Stomach (tissue), 4 donors: ENCODE data around the gene COPS8.

Source experiments
- CTCF ChIP-seq, 7 experiments: fragments of 450-650 bp in 4 of 7; fragments of 200-600 bp in 3 of 7; sonication (generic) in 3 of 7; IDR thresholded peaks; one replicate each; pipeline ENCODE4 v1.5.1; 2016 to 2019; ENCODE audit warnings: antibody characterized with exemption in 7 of 7, control low read depth in 2 of 7, mild to moderate bottlenecking in 1 of 7
- EP300 ChIP-seq: sonication (generic); formaldehyde crosslinking; IDR thresholded peaks from one replicate; pipeline ENCODE4 v1.6.1; 2017; ENCODE audit warnings: antibody characterized with exemption
- POLR2AphosphoS5 ChIP-seq, 3 donors: sonication (generic); formaldehyde crosslinking; IDR thresholded peaks; one replicate each; pipeline ENCODE4 v1.6.1; 2016; ENCODE audit warnings: antibody characterized with exemption in 3 of 3

- no peak for TF ChIP-seq EP300
- TF ChIP-seq CTCF (IDR thresholded peaks at IDR 0.05): no peak
- no peak for TF ChIP-seq POLR2AphosphoS5 (IDR thresholded peaks at IDR 0.05)
Observed at GRCh38 chr2:237113026-237113795, 27.5 kb downstream of the COPS8 start.
